SJCRH30 (cell line): ENCODE data around the gene BRAP. TPM values are rescaled to one million over a fixed set of nuclear protein-coding genes. Genes with fewer than 3 reads are reported as not detected.
A peak's percentile ranks its signal among the peaks of the same experiment; 100 is the strongest.
"Not testable (repeated sequence)": the region's sequence is repeated elsewhere in the genome, so short reads cannot be mapped to it uniquely, and the experiment has no call there.

ENCODE experiments used
- DNase-seq, 2 experiments: peaks; one replicate each; pipeline ENCODE4 v3.0.0-alpha.2; 2015 to 2020
- H3K27ac ChIP-seq: fragments of 250-450 bp; sonication (Bioruptor Pico); 2 replicates; pipeline ENCODE4 v1.5.1; 2020; ENCODE audit warnings: mild to moderate bottlenecking, moderate library complexity
- H3K27me3 ChIP-seq: fragments of 250-450 bp; sonication (Bioruptor Pico); 2 replicates; pipeline ENCODE4 v1.5.1; 2020; ENCODE audit warnings: mild to moderate bottlenecking, moderate library complexity
- H3K36me3 ChIP-seq: fragments of 250-450 bp; sonication (Bioruptor Pico); 2 replicates; pipeline ENCODE4 v1.5.1; 2020; ENCODE audit warnings: mild to moderate bottlenecking, moderate library complexity
- H3K4me1 ChIP-seq: fragments of 250-450 bp; sonication (Bioruptor Pico); 2 replicates; pipeline ENCODE4 v1.5.1; 2020; ENCODE audit warnings: mild to moderate bottlenecking, moderate library complexity
- H3K4me3 ChIP-seq: fragments of 250-450 bp; sonication (Bioruptor Pico); 2 replicates; pipeline ENCODE4 v1.5.1; 2020; ENCODE audit warnings: mild to moderate bottlenecking, moderate library complexity
- H3K9me3 ChIP-seq: fragments of 250-450 bp; sonication (Bioruptor Pico); replicated peaks from 2 replicates; pipeline ENCODE4 v1.5.1; 2020; ENCODE audit warnings: mild to moderate bottlenecking, moderate library complexity
- total RNA-seq: library from RNA; depleted of rRNA; stranded (reverse); fragments of >200 nt; shearing (Covaris generic); gene quantifications from 2 replicates; pipeline ENCODE4 v1.2.3, GENCODE V29; 2014

The BRAP gene
- total RNA-seq, 1 experiment from 2014 or later: 20.2 TPM

DNA sequence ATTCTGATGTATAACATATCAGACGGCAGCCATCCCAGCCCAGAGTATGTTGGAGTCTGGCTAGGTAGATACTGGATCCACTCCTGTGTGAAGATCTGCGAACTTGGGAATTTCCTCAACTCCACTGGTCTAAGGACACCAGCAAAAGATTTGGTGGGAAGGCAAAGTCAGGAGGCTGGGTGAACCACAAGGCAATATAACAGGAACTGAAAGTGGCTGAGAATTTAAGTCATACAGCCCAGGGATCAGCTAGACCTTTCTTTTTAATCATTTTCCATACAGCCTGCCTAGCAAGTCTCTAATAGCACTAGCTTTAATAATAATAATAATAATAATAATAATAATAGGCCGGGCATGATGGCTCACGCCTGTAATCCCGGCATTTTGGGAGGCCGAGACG, 34.8 kb downstream of the BRAP start:
- no peaks in the 10 kb centered on the region for H3K4me1 ChIP-seq
- peaks cover 32% of the 10 kb centered on the region for H3K36me3 ChIP-seq
- H3K27me3 ChIP-seq: no peaks in the 10 kb centered on the region
- no peaks in the 10 kb centered on the region for H3K9me3 ChIP-seq
- no peak overlapping the region for H3K27ac ChIP-seq
- no peak overlapping the region for H3K4me3 ChIP-seq
- DNase-seq: no peak

DNA sequence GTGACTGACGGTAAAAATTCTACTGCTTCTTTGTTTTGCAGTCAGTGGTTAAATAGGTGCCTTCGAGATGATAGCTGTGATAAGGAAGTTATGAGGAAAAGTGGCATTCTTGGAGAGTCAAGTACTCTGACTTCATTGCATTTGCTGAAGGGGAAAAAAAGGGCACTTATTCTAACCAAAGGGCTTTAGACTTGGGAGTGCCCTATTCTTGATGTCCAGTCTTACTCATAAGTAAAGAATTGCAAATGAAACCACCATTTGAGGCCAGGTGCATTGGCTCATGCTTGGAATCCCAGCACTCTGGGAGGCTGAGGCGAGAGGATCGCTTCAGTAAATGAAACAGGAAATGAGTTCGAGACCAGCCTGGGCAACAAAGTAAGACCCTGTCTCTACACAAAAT, 40.3 kb downstream of the BRAP start:
- peak; percentile 11 to 12 for DNase-seq

GRCh38 chr12:111643427-111643826, 42.3 kb downstream of the BRAP start:
- Histone ChIP-seq H3K4me1 (no peaks in the 10 kb centered on the region), H3K4me3 (no peak overlapping the region), H3K36me3 (peaks cover 24% of the 10 kb centered on the region), H3K27ac (no peak overlapping the region), H3K27me3 (no peaks in the 10 kb centered on the region), H3K9me3 (no peaks in the 10 kb centered on the region)
- no peak for DNase-seq

More for the DNA sequence above, 40.3 kb downstream of the BRAP start:
- H3K4me1 ChIP-seq: no peaks in the 10 kb centered on the region
- H3K9me3 ChIP-seq: no peaks in the 10 kb centered on the region
- H3K36me3 ChIP-seq: peaks cover 33% of the 10 kb centered on the region
- H3K27me3 ChIP-seq: no peaks in the 10 kb centered on the region
- H3K27ac ChIP-seq: no peak overlapping the region
- H3K4me3 ChIP-seq: no peak overlapping the region

- H3K36me3 ChIP-seq: peaks cover 24% of the 10 kb centered on the region
- no peak overlapping the region for H3K27ac ChIP-seq
- no peaks in the 10 kb centered on the region for H3K9me3 ChIP-seq
- no peaks in the 10 kb centered on the region for H3K4me1 ChIP-seq
- no peaks in the 10 kb centered on the region for H3K27me3 ChIP-seq
- H3K4me3 ChIP-seq: no peak overlapping the region
- DNase-seq: no peak
These were observed 42.9 kb downstream of the BRAP start for GRCh38 chr12:111642681-111643426.

DNA sequence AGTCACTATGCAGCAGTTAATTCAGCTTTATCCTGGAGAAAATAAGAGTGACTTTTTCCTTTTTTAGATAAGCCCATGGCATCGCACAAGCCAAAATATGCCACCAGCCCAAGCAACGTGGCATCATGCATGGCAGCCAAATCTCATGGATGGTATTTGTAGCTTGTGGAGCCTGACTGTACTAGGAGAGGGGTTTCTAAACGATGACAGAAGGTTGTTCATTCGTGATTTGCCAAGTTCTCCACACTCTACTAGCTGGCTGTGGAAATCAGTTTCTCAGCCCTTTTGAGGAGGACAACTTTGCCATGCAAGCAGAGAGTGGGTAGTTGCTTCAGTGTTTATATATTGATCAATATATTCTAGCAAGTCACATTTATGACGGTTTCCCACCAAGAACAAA, 45.2 kb downstream of the BRAP start:
- Histone ChIP-seq H3K36me3 (peaks cover 17% of the 10 kb centered on the region), H3K27ac (no peak overlapping the region), H3K27me3 (no peaks in the 10 kb centered on the region), H3K4me3 (no peak overlapping the region), H3K4me1 (peaks cover 13% of the 10 kb centered on the region; the same call in 1 of the 2 replicates), H3K9me3 (no peaks in the 10 kb centered on the region)
- no peak for DNase-seq

DNA sequence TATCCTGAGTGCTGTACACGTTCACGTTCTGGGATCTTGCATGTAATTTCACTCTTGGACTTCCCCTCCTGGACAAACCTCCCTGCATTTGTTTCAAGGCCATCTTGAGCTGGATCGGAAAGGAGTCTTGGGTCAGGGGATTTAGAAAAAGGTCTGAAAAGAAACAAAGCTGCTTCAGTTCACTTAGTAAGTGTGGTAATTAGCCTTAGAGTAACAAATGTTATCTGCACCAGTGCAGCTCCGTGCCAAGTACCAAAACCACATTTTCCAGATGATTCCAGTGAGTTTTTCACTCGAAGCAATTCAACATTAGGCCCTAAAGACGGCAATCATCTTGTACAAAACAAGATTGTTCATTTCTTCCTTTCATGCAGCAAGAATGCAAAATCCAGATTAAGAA, 47.2 kb downstream of the BRAP start:
- Histone ChIP-seq H3K27me3 (no peaks in the 10 kb centered on the region), H3K4me1 (peaks cover 14% of the 10 kb centered on the region; the same call in 1 of the 2 replicates), H3K36me3 (peaks cover 9% of the 10 kb centered on the region), H3K4me3 (no peak overlapping the region), H3K9me3 (no peaks in the 10 kb centered on the region), H3K27ac (no peak overlapping the region)
- no peak for DNase-seq

GRCh38 chr12:111636209-111636945, 49.4 kb downstream of the BRAP start:
- Histone ChIP-seq H3K4me3 (peak overlapping the region; percentile 42), H3K36me3 (peaks cover 2% of the 10 kb centered on the region; the same call in 1 of the 2 replicates), H3K27me3 (no peaks in the 10 kb centered on the region), H3K27ac (peak overlapping the region; percentile 32), H3K4me1 (peaks cover 14% of the 10 kb centered on the region; the same call in 1 of the 2 replicates), H3K9me3 (no peaks in the 10 kb centered on the region)
- peak; percentile 67 to 69 for DNase-seq

DNA sequence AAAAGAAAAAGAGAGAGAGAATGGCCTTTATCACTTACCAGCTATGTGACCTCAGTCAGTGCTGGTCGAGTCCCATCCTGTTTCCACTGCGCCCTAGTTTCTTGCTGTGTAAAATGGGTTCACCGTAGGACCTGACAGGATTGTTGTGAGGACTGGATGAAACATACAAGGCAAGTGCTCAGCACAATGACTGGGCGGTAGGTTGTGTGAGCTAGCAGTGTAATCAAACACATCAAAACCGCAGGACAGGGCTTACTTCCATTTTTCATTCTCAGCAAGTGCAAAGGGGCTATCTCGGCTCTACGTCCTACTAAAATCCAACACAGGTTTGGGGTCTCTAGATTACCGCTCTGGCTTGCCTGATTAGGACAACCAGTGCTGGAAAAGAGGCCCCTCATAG, 50.2 kb downstream of the BRAP start:
- Histone ChIP-seq H3K9me3 (no peaks in the 10 kb centered on the region), H3K4me1 (peaks cover 14% of the 10 kb centered on the region; the same call in 1 of the 2 replicates), H3K27me3 (no peaks in the 10 kb centered on the region), H3K36me3 (peaks cover 2% of the 10 kb centered on the region; the same call in 1 of the 2 replicates), H3K4me3 (peak overlapping the region; percentile 42), H3K27ac (no peak overlapping the region)
- no peak for DNase-seq

DNA sequence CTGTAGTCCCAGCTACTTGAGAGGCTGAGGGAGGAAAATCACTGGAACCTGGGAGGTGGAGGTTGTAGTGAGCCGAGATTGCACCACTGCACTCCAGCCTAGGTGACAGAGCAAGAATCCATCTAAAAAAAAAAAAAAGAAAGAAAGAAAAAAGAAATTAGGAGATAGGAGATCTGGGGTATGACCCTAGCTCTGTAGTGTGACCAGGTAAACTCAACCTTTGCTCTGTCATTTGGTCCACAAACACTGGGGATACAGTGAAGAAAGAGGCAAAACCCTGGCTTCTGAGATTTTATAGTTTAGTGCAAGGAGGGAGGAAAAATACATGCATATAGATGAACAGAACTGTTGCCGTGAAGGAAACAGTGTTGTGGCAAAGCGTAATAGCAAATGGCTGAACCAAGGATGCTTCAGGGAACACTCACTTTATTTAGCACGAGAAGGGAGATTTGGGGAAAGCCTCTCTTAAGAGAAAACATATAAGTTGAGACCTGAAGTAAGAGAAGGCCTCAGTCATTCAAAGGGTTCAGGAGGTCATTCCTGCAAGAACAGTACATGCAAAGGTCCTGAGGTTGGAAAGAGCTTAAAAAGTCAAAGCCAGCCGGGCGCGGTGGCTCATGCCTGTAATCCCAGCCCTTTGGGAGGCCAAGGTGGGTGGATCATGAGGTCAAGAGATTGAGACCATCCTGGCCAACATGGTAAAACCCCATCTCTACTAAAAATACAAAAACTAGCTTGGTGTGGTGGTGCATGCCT, 57.1 kb downstream of the BRAP start:
- Histone ChIP-seq H3K4me1 (no peaks in the 10 kb centered on the region), H3K27me3 (no peaks in the 10 kb centered on the region), H3K4me3 (no peak overlapping the region), H3K27ac (no peak overlapping the region), H3K36me3 (no peaks in the 10 kb centered on the region), H3K9me3 (no peaks in the 10 kb centered on the region)
- DNase-seq: no peak

DNA sequence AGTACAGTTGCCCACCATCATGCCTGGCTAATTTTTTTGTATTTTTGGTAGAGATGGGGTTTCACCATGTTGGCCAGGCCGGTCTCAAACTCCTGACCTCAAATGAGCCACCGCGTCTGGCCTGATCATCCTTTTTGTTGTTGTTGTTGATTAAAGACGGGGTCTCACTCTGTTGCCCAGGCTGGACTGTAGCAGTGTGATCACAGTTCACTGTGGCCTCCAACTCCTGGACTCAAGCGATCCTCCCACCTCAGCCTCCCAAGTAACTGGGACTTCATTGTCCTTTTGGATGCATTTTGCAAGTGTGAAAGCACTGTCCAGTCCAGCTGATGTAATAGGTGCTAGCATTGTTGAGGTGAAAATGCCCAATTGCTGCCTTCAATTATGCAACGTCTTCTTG, 59.5 kb downstream of the BRAP start:
- no peaks in the 10 kb centered on the region for H3K4me1 ChIP-seq
- no peaks in the 10 kb centered on the region for H3K9me3 ChIP-seq
- no peaks in the 10 kb centered on the region for H3K27me3 ChIP-seq
- no peak overlapping the region for H3K27ac ChIP-seq
- no peaks in the 10 kb centered on the region for H3K36me3 ChIP-seq
- no peak overlapping the region for H3K4me3 ChIP-seq
- no peak for DNase-seq

GRCh38 chr12:111624540-111624939, 61.2 kb downstream of the BRAP start:
- Histone ChIP-seq H3K4me1 (no peaks in the 10 kb centered on the region), H3K9me3 (no peaks in the 10 kb centered on the region), H3K27ac (no peak overlapping the region), H3K36me3 (no peaks in the 10 kb centered on the region), H3K27me3 (no peaks in the 10 kb centered on the region), H3K4me3 (no peak overlapping the region)
- DNase-seq: no peak

DNA sequence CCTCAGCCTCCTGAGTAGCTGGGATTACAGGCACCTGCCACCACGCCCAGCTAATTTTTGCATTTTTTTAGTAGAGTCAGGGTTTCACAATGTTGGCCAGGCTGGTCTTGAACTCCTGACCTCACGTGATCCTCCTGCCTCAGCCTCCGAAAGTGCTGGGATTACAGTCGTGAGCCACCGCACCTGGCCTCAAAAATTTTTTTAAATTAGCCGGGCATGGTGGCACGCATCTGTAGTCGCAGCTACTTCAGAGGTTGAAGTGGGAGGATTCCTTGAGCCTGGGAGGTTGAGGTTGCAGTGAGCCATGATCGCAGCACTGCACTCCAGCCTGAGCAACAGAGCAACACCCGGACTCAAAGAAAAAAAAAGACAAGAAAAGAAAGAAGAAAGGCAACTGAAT, 67.9 kb downstream of the BRAP start:
- not testable (repeated sequence) for H3K4me3 ChIP-seq, H3K27me3 ChIP-seq, DNase-seq, H3K36me3 ChIP-seq, H3K27ac ChIP-seq, H3K4me1 ChIP-seq, H3K9me3 ChIP-seq

DNA sequence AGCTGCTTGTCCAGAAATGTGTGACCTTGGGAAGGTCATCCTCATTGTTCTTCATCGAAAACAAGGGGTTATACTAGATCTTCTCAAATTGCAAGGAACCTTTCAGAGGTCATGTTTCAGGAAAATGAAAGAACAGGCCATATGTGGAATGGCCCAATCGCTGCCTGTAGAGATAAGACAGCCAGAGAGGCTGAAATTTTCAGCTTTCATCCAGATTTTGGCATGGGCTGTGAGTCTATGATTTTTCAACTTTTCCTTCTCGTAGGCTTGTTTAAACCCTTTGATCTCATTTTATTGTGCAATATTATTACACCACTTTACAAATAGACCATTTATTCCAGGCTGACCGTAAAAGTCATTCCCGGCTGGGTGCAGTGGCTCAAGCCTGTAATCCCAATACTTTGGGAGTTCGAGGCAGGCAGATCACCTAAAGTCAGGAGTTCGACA, 69.6 kb downstream of the BRAP start:
- no peak for DNase-seq
- Histone ChIP-seq H3K27me3 (no peaks in the 10 kb centered on the region), H3K27ac (no peak overlapping the region), H3K4me1 (no peaks in the 10 kb centered on the region), H3K9me3 (no peaks in the 10 kb centered on the region), H3K36me3 (no peaks in the 10 kb centered on the region), H3K4me3 (no peak overlapping the region)

- Histone ChIP-seq H3K4me3 (peak overlapping the region; percentile 22), H3K9me3 (no peaks in the 10 kb centered on the region), H3K4me1 (peaks cover 18% of the 10 kb centered on the region), H3K36me3 (no peaks in the 10 kb centered on the region), H3K27ac (peak overlapping the region; percentile 73; the same call in 1 of the 2 replicates), H3K27me3 (no peaks in the 10 kb centered on the region)
- DNase-seq: no peak
These were observed 78.5 kb downstream of the BRAP start for GRCh38 chr12:111607239-111607638.

DNA sequence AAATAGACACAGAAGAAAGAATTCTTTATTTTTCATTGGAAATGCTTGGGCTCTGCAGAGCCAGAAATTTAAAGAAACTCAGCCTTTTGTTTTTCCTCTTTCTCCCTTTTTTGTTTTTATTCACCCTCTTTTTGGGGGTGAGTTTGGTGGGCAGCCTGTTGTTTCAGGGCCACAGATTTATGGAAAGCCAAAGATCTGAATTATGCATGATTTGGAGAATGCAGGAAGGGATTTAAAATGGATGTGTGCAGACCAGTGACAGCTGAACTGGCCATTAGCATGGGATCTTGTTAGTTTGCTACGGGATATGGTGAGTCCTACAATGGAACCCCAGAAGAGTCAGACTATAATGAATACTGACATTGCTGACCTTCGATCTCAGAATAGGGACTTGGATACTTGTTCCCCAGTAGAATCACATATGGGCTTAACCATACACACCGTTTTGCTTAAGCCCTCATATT, 79.0 kb downstream of the BRAP start:
- Histone ChIP-seq H3K4me1 (peaks cover 18% of the 10 kb centered on the region), H3K36me3 (no peaks in the 10 kb centered on the region), H3K27ac (peak overlapping the region; percentile 73), H3K9me3 (no peaks in the 10 kb centered on the region), H3K27me3 (no peaks in the 10 kb centered on the region), H3K4me3 (peak overlapping the region; percentile 22)
- peak; percentile 7 to 41 for DNase-seq
